Activated CD4-positive, CD25-positive, alpha-beta regulatory T cell (primary cell): ENCODE results near the gene ATG101.

Source experiments
- DNase-seq, 4 experiments: peaks; one replicate each; lab custom pipeline; 2025; lab: John Stamatoyannopoulos, UW

Gene ATG101

DNA sequence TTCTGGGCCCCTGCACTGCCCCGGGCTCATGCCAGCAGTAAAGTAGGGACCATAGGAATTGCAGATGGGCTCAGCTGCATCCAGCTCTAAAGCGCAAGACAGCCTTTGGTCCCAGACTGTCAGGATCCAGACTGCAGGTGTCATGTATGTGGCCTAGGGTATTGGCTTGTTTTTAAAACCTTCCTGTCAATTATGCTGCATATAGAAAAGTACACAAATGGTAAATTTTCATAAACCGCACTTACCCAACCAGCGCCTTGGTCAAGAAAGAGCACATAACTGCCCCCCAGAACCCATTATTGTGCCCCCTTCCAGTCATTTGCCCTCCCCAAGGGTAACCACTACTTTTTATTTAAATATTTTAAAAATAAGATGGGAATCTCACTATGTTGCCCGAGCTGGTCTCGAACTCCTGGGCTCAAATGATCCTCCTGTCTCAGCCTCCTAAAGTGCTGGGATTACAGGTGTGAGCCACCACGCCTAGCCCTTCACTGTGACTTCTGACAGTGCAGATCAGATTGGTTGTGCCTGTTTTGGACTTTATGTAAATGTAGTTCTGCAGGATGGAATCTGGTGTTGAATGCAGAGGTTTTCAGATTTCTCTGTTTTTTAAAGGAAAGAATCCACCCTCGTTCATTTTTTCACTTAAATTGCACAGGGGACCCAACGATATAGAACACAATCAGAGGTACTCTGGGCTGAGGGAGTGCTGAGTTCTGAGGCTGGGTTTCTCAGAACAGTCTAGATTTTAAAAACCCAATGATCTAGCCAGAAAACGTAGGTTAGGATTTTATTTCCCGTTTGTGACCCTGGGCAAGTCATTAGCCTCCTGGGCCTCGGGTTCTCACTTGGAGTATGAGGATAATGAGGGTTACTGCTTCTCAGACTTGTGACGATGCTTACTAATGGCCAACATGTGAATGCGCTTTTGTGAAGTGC lies 11.9 kb upstream of the ATG101 start:
- DNase-seq = no peak

DNA sequence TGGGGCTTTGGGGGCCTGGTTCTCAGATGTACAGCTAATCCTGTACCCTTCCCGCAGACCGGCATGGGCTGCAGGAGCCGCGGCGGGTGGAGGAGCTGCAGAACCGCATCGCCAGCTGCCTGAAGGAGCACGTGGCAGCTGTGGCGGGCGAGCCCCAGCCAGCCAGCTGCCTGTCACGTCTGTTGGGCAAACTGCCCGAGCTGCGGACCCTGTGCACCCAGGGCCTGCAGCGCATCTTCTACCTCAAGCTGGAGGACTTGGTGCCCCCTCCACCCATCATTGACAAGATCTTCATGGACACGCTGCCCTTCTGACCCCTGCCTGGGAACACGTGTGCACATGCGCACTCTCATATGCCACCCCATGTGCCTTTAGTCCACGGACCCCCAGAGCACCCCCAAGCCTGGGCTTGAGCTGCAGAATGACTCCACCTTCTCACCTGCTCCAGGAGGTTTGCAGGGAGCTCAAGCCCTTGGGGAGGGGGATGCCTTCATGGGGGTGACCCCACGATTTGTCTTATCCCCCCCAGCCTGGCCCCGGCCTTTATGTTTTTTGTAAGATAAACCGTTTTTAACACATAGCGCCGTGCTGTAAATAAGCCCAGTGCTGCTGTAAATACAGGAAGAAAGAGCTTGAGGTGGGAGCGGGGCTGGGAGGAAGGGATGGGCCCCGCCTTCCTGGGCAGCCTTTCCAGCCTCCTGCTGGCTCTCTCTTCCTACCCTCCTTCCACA lies 11.0 kb upstream of the ATG101 start:
- DNase-seq = no peak

GRCh38 chr12:52059582-52060497 lies 9.9 kb upstream of the ATG101 start:
- DNase-seq = no peak

- no peak for DNase-seq
Measured at GRCh38 chr12:52060498-52061177, 9.1 kb upstream of the ATG101 start.

DNA sequence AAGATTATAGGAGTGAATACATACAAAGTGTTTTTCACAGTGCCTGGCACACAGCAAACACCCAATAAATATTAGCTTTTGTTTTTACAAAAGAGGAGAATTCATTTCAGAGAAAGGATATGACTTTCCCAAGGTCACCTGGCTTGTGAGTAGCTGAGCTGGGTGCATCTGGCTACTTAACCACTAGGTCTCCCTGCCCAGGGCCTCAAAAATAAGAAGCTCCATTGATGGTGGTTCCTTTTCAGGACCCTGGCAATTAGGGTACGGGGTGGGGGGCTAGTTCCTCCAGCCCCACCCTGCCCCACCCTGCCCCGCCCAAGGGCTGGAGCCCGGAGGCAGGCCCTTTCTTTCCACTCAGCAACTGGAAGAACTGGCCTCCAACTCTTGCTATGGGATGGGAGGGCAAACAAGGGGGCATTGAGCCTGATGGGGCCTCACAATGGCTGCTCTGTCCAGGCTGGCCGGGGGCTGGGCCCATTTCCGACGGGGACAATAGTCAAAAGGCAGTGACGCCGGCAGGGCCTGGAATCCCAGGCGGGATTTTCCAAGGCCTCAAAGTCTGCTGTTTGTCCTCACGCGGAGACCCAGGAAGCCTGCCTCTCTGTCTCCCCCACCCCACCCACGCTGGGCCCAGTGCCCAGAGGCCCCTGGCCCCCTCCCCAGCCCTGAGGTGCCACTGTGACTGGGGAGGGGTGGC lies 8.2 kb upstream of the ATG101 start:
- DNase-seq = no peak

- DNase-seq = no peak
Measured at GRCh38 chr12:52062167-52063081, 7.4 kb upstream of the ATG101 start.

DNA sequence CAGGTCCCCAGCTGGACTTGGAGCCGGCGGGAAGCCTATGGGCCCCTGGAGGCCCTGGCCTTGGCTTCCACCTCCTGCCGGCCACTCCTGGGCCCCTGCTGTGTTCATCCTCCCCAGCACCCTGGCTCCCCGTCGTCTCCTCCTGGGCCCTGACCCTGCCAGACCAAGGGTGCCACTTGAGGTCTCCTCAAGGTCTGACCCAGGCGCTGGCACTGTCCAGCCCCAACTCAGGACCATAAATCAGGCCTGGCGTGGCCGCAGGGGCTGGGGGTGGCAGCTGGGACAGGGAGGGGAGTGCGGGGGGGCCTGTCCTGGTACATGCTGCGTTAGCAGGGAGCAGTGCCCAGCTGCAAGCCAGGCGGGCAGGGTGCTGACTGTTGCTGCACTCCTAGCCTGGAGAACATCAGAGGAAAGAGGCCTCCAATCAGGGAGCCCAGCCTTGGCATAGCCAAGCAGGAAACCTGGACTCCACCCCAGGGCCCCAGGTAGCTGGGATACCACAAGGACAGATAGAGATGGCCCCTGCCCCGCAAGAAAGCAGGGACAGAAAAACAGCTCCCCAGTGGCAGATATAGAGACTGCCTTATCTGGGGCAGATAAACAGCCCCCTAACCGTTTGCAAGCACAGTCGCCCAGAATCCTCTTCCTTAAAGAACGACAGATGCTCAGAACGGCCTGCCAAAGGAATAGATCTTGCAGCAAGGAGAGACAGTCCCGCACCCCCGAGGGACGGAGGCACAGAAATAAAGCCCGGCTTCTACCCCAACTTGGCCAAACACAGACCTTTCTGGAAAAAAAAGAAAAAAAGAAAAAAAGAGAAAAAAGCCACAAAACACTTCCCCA lies 6.5 kb upstream of the ATG101 start:
- DNase-seq = no peak

DNA sequence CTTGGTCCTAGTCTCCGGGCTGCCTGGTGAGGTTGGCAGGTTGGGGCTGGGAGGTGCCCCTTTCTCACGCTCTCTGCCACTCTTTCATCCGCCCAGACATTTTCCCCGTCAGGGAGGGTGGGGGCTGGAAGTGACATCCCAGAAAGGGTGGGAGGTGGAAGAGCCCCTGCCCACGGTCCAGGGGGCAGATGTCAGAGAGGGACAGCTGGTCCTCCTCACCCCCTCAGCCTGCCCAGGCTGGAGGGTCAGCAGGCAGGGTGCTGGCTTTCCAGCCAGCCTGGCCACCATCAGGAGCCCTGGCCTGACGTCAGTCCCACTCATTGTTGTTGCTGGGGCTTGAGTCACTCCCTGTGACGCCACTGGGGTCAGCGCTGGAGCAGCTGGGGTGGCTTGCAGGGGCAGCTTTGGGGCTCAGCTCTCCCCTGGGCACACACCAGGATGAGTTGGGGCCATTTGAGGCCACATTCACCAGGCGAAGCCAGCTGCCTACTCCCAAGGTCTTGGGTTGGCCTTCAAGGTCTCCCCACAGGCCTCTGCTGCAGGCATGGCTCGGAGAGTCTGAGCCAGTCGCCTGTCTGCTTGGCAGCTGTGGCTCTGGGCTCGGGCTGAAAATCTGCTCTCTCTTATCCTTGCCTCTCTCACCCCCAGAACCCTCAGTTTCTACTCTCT lies 5.7 kb upstream of the ATG101 start:
- no peak for DNase-seq

DNA sequence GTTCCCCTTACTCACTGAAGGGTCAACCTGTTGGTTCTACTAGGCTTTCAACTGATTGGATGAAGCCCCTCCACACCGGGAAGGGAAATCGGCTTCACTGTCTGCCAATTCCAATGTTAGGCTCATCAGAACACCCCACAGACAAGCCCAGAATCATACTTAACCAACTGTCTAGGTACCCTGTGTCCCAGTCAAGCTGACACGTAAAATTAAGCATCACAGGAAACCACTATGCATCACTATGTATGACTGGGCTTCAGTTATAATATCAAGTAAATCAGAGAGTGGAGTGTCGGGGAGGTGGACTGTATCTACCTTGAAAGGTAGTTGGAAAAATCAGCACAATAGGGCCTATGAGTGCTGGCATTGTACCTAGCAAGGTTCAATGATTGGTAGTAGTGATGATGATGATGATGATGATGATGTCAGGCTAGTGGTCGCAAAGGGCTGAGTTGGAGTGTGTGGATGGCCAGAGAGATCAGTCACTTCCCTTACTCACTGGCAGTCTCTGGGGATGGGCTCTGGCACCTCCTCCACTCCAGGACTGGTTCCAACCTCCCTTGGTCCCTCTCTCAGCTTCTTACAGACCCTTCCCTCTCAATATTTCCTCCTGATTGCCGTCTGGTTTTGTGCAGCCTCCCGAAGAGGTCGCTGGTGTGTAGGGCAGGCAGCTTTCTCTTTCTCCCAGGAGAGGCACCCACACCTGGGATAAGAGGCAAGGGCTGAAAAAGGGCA lies 3.3 kb upstream of the ATG101 start:
- DNase-seq = no peak

GRCh38 chr12:52067081-52067374 lies 2.8 kb upstream of the ATG101 start:
- no peak for DNase-seq

DNA sequence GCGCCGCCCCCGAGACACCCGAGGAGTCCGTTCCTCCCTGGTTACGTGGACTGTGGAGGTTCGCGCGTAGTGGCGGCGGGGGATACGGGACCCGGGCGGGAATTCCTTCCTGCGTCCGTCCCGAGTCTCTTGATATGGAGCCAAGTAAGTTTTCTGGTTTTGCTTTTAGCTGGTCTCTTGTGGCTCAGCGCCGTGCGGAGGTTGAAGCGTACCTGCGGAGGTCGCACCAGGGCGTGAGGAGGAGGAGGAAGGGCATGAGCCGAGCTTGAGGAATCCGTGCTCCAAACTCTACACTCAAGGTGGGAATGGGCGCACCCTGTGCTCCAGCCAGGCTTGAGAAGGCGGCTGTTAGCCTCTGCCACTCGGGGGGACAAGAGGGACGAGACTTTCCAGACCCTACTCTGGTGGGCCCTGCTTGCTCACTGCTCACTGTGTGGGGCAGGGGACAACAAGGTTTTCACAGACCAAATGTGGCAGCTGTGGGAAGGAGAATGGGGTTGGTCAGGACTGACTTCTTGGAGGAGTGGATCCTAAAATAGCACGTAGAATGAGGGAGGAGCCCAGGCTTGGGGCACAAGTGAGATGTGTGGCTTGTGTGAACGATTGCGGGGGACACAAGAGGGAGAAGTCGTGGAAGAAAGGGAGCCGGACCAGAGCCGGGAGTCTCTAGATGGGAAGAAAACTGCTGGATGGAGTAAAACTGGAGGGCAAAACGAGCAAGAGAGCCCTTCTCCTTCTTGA lies 577 bp downstream of the ATG101 start:
- DNase-seq = no peak

GRCh38 chr12:52073531-52074381 lies 4.0 kb downstream of the ATG101 start:
- no peak for DNase-seq

- DNase-seq = no peak
Measured at GRCh38 chr12:52074971-52075724, 5.4 kb downstream of the ATG101 start.

DNA sequence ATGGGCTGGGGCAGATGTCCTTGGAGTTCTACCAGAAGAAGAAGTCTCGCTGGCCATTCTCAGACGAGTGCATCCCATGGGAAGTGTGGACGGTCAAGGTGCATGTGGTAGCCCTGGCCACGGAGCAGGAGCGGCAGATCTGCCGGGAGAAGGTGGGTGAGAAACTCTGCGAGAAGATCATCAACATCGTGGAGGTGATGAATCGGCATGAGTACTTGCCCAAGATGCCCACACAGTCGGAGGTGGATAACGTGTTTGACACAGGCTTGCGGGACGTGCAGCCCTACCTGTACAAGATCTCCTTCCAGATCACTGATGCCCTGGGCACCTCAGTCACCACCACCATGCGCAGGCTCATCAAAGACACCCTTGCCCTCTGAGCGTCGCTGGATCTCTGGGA lies 7.0 kb downstream of the ATG101 start:
- no peak for DNase-seq

GRCh38 chr12:52078276-52078675 lies 8.5 kb downstream of the ATG101 start:
- DNase-seq = no peak
